CD4-positive, alpha-beta T cell (primary cell): ENCODE measurements around the gene ANKZF1. TPM values are rescaled to one million over a fixed set of nuclear protein-coding genes. Genes with fewer than 3 reads are reported as not detected.
"Not testable (repeated sequence)": the region's sequence is repeated elsewhere in the genome, so short reads cannot be mapped to it uniquely, and the experiment has no call there.

Source experiments
- ATAC-seq: fragments of 200-7000 bp; cut with Tn5 transposase; one replicate; pipeline ENCODE4 v1.10.0; 2022; ENCODE audit warnings: mild to moderate bottlenecking; ENCODE audit not compliant: poor library complexity
- CTCF ChIA-PET: fragments of 350-600 bp; sonication (Branson Sonifier 250); formaldehyde crosslinking; loops from one replicate; lab custom pipeline; 2021; ENCODE audit warnings: antibody characterized with exemption, inconsistent platforms; lab: Charles Lee
- POLR2A ChIA-PET: fragments of 350-600 bp; sonication (Branson Sonifier 250); formaldehyde crosslinking; loops from one replicate; lab custom pipeline; 2021; ENCODE audit warnings: antibody characterized with exemption, inconsistent platforms; lab: Charles Lee
- DNase-seq, 14 experiments: peaks; one replicate each; pipeline ENCODE4 v3.0.0-alpha.2; 2013 to 2020; ENCODE audit warnings: mixed read lengths in 2 of 14
- H3K27ac ChIP-seq, 2 donors: one replicate each; pipeline versions ENCODE4 v1.5.1 to v1.7.0; 2013; ENCODE audit warnings: low read length in 2 of 2, low read depth in 1 of 2, mild to moderate bottlenecking in 1 of 2
- H3K27me3 ChIP-seq, 2 experiments: 1 replicate in 1 of 2; 2 replicates in 1 of 2; pipeline versions ENCODE4 v1.6.1 to v1.7.0; 2013; ENCODE audit warnings: low read length in 2 of 2, control low read depth in 1 of 2, mild to moderate bottlenecking in 1 of 2, moderate library complexity in 1 of 2; ENCODE audit not compliant: insufficient read depth in 2 of 2, control insufficient read depth in 1 of 2
- H3K36me3 ChIP-seq: one replicate; pipeline ENCODE4 v1.6.1; 2013; ENCODE audit warnings: low read length, control low read depth; ENCODE audit not compliant: insufficient read depth
- H3K4me1 ChIP-seq: one replicate; pipeline ENCODE4 v1.6.1; 2013; ENCODE audit warnings: low read length, control low read depth; ENCODE audit not compliant: insufficient read depth
- H3K4me3 ChIP-seq: one replicate; pipeline ENCODE4 v1.5.1; 2013; ENCODE audit warnings: mild to moderate bottlenecking, low read length, moderate library complexity
- H3K9me3 ChIP-seq, 2 experiments: 1 replicate in 1 of 2; 2 replicates in 1 of 2; pipeline versions ENCODE4 v1.6.1 to v1.7.0; 2013; ENCODE audit warnings: low read length in 2 of 2, mild to moderate bottlenecking in 2 of 2, control low read depth in 1 of 2, moderate library complexity in 1 of 2; ENCODE audit not compliant: control insufficient read depth in 1 of 2, insufficient read depth in 1 of 2
- H3K27ac Mint-ChIP-seq: one replicate; pipeline ENCODE4 v1.8.0; 2020; ENCODE audit warnings: mixed read lengths
- H3K27me3 Mint-ChIP-seq: one replicate; pipeline ENCODE4 v1.8.0; 2021; ENCODE audit warnings: mixed read lengths
- H3K36me3 Mint-ChIP-seq: one replicate; pipeline ENCODE4 v1.8.0; 2021; ENCODE audit warnings: low read depth, mixed read lengths
- H3K4me1 Mint-ChIP-seq: one replicate; pipeline ENCODE4 v1.8.0; 2021; ENCODE audit warnings: low read depth, mixed read lengths
- H3K4me3 Mint-ChIP-seq: one replicate; pipeline ENCODE4 v1.8.0; 2020; ENCODE audit warnings: mild to moderate bottlenecking, mixed read lengths
- H3K9me3 Mint-ChIP-seq: one replicate; pipeline ENCODE4 v1.8.0; 2020; ENCODE audit warnings: mixed read lengths
- CTCF ChIP-seq: fragments of 200-600 bp; IDR thresholded peaks from one replicate; pipeline ENCODE4 v1.8.0; 2022; ENCODE audit warnings: antibody characterized with exemption, mild to moderate bottlenecking
- intact Hi-C, 2 experiments: fragments of 100-400 bp; cut with DNase I in 1 of 2; cut with micrococcal nuclease in 1 of 2; formaldehyde crosslinking; loops; one replicate each; pipeline versions ENCODE4 v1.15.1 to v1.9.0; 2023 to 2025; cut with DNase I, micrococcal nuclease
- total RNA-seq, 174 experiments: library from RNA in 2 of 174; stranded (reverse) in 2 of 174; gene quantifications; one replicate each; pipeline ENCODE4 v1.2.3 and lab custom pipeline; 2021 to 2026

Gene ANKZF1
- total RNA-seq, 2 experiments from 2014 or later = 128 to 135 TPM

- ATAC-seq = no peak
- H3K4me1 ChIP-seq = peaks cover 6% of the 10 kb centered on the region
- no peaks in the 10 kb centered on the region for H3K36me3 Mint-ChIP-seq
- peaks cover 6% of the 10 kb centered on the region for H3K27me3 Mint-ChIP-seq
- H3K4me3 ChIP-seq = no peak overlapping the region
- intact Hi-C loops = loop anchor here in 1 of 2 experiments (10.0 kb wide), 2 partner anchors 185 to 345 kb away; partner anchors contain the start of genes CHPF, DNPEP and TMEM198
- no peak overlapping the region for H3K27ac ChIP-seq
- no peak overlapping the region for H3K4me3 Mint-ChIP-seq
- peaks cover 0 to 3% of the 10 kb centered on the region in 2 experiments for H3K9me3 ChIP-seq
- peaks cover 0 to 2% of the 10 kb centered on the region in 2 experiments for H3K27me3 ChIP-seq
- no peaks in the 10 kb centered on the region for H3K9me3 Mint-ChIP-seq
- H3K27ac Mint-ChIP-seq = no peak overlapping the region
- ChIA-PET POLR2A (interaction anchor here (0.8 to 2.4 kb wide), 6 partner anchors 18 to 46 kb away, joined by 3 to 14 read pairs (median 4); partner anchors contain the start of genes ANKZF1, ATG9A, CNPPD1 and GLB1L), CTCF (interaction anchor here (0.9 to 2.3 kb wide), 2 partner anchors 12 to 29 kb away, joined by 4 to 6 read pairs; no protein-coding TSS in a partner anchor)
- no peaks in the 10 kb centered on the region for H3K36me3 ChIP-seq
- peaks cover 7% of the 10 kb centered on the region for H3K4me1 Mint-ChIP-seq
- DNase-seq = peak in 1 of 14 experiments; percentile 0
- TF ChIP-seq CTCF = no peak
Measured at GRCh38 chr2:219199470-219200211, 30.0 kb upstream of the ANKZF1 start.

- not testable (repeated sequence) for H3K36me3 Mint-ChIP-seq, ATAC-seq, H3K4me1 ChIP-seq, H3K9me3 Mint-ChIP-seq, H3K36me3 ChIP-seq, H3K9me3 ChIP-seq, H3K27me3 Mint-ChIP-seq, H3K27ac ChIP-seq, H3K27me3 ChIP-seq, H3K4me1 Mint-ChIP-seq
- peak overlapping the region; percentile 31 for H3K4me3 ChIP-seq
- CTCF ChIA-PET = interaction anchor here (0.9 to 2.3 kb wide), 2 partner anchors 11 to 94 kb away, joined by 6 read pairs; no protein-coding TSS in a partner anchor
- H3K27ac Mint-ChIP-seq = peak overlapping the region; percentile 61
- intact Hi-C loops = loop anchor here in 1 of 2 experiments (10.0 kb wide), 2 partner anchors 184 to 344 kb away; partner anchors contain the start of genes CHPF, DNPEP and TMEM198
- DNase-seq = peak in 4 of 14 experiments; percentile 24 to 57 (median 40)
- POLR2A ChIA-PET = interaction anchor here (0.8 to 2.4 kb wide), 6 partner anchors 19 to 44 kb away, joined by 3 to 14 read pairs (median 4); partner anchors contain the start of genes ANKZF1, ATG9A, CNPPD1 and GLB1L
- peak overlapping the region; percentile 76 for H3K4me3 Mint-ChIP-seq
Measured at GRCh38 chr2:219200502-219201326, 28.9 kb upstream of the ANKZF1 start.

GRCh38 chr2:219201331-219201730 lies 28.3 kb upstream of the ANKZF1 start:
- not testable (repeated sequence) for H3K36me3 Mint-ChIP-seq, H3K27me3 Mint-ChIP-seq, H3K9me3 ChIP-seq, ATAC-seq, H3K27me3 ChIP-seq, H3K4me3 Mint-ChIP-seq, H3K9me3 Mint-ChIP-seq, H3K27ac Mint-ChIP-seq, DNase-seq, H3K4me3 ChIP-seq, H3K27ac ChIP-seq, H3K36me3 ChIP-seq
- H3K4me1 Mint-ChIP-seq = peaks cover 12% of the 10 kb centered on the region
- ChIA-PET POLR2A (interaction anchor here (1.1 to 2.4 kb wide), 3 partner anchors 19 to 25 kb away, joined by 3 to 14 read pairs (median 12); partner anchors contain the start of gene CNPPD1), CTCF (interaction anchor here (1.7 to 2.3 kb wide), 2 partner anchors 10 to 143 kb away, joined by 4 to 6 read pairs; no protein-coding TSS in a partner anchor)
- peaks cover 13% of the 10 kb centered on the region for H3K4me1 ChIP-seq
- intact Hi-C loops = loop anchor here in 1 of 2 experiments (10.0 kb wide), 2 partner anchors 183 to 343 kb away; partner anchors contain the start of genes CHPF, DNPEP and TMEM198
